Hematopoietic multipotent progenitor cell treated with erythropoietin and hydrocortisone succinate and interleukin-3 and kit ligand, for 8 days (in vitro differentiated cells): ENCODE results near the gene CKS1B.

Source experiments
- DNase-seq: peaks from one replicate; pipeline ENCODE4 v3.0.0-alpha.2; 2015

Gene CKS1B

GRCh38 chr1:154988058-154988954 lies 13.8 kb downstream of the CKS1B start:
- DNase-seq = peak; percentile 62

GRCh38 chr1:154989195-154989860 lies 14.8 kb downstream of the CKS1B start:
- no peak for DNase-seq

GRCh38 chr1:154990276-154990675 lies 15.8 kb downstream of the CKS1B start:
- DNase-seq = no peak

- DNase-seq = peak; percentile 67
Measured at GRCh38 chr1:154992721-154993571, 18.5 kb downstream of the CKS1B start.

GRCh38 chr1:154993572-154994268 lies 19.2 kb downstream of the CKS1B start, which contains the start of gene LENEP:
LENEP (plus strand) TSS chr1:154993586; CDS start chr1:154993608, 22 bp downstream.
- DNase-seq = no peak

- no peak for DNase-seq
Measured at GRCh38 chr1:154994269-154994587, 19.7 kb downstream of the CKS1B start.

- DNase-seq = no peak
Measured at GRCh38 chr1:154994591-154994990, 20.1 kb downstream of the CKS1B start.

GRCh38 chr1:154995301-154995983 lies 21.0 kb downstream of the CKS1B start:
- peak; percentile 84 for DNase-seq

- DNase-seq = no peak
Measured at GRCh38 chr1:154996966-154997701, 22.7 kb downstream of the CKS1B start.

- DNase-seq = peak; percentile 45
Measured at GRCh38 chr1:154998201-154998780, 23.8 kb downstream of the CKS1B start.

GRCh38 chr1:154998818-154999570 lies 24.5 kb downstream of the CKS1B start:
- DNase-seq = peak; percentile 87

- DNase-seq = peak; percentile 46
Measured at GRCh38 chr1:154999571-155000410, 25.3 kb downstream of the CKS1B start.

GRCh38 chr1:155000411-155000725 lies 25.9 kb downstream of the CKS1B start:
- DNase-seq = no peak

- peak; percentile 83 for DNase-seq
Measured at GRCh38 chr1:155000726-155001424, 26.4 kb downstream of the CKS1B start.

- no peak for DNase-seq
Measured at GRCh38 chr1:155001425-155001674, 26.9 kb downstream of the CKS1B start.

GRCh38 chr1:155001675-155002463 lies 27.4 kb downstream of the CKS1B start:
- peak; percentile 98 for DNase-seq

- DNase-seq = peak; percentile 38
Measured at GRCh38 chr1:155002464-155003226, 28.2 kb downstream of the CKS1B start, which contains the start of gene ZBTB7B. ZBTB7B (plus strand) TSS chr1:155002802; CDS start chr1:155014661, 11,859 bp downstream.
